Measurements from ENCODE around the gene CALML4.

DNA sequence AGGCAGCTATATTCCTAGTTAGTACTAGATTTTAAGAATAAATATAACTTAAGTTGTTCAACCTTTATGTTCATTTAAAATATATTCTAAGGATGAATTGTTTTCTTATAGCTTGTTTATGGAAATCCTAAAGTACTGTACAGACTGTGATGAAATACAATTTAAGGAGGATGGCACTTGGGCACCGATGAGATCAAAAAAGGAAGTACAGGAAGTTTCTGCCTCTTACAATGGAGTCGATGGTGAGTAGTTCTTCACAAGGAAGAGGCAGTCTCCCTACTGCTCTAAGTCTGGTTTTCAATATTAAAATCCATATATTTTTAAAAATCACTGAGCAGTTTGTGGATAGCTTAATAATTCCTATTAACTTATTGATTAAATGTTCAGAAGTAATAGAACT is 29.6 kb downstream of the CALML4 start:
- TF ChIP-seq, protein P1, sequence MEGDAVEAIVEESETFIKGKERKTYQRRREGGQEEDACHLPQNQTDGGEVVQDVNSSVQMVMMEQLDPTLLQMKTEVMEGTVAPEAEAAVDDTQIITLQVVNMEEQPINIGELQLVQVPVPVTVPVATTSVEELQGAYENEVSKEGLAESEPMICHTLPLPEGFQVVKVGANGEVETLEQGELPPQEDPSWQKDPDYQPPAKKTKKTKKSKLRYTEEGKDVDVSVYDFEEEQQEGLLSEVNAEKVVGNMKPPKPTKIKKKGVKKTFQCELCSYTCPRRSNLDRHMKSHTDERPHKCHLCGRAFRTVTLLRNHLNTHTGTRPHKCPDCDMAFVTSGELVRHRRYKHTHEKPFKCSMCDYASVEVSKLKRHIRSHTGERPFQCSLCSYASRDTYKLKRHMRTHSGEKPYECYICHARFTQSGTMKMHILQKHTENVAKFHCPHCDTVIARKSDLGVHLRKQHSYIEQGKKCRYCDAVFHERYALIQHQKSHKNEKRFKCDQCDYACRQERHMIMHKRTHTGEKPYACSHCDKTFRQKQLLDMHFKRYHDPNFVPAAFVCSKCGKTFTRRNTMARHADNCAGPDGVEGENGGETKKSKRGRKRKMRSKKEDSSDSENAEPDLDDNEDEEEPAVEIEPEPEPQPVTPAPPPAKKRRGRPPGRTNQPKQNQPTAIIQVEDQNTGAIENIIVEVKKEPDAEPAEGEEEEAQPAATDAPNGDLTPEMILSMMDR (IDR thresholded peaks at IDR 0.05), result no peak
- no peak for TF ChIP-seq POLR2A (IDR thresholded peaks at IDR 0.05)
